Adrenal gland (tissue), 5 donors: ENCODE data around the gene CPT1C.

ENCODE experiments used
- CTCF ChIP-seq, 6 experiments: fragments of 450-650 bp in 4 of 6; fragments of 200-600 bp in 2 of 6; sonication (generic) in 1 of 6; IDR thresholded peaks; 1 replicate in 5 of 6; 2 replicates in 1 of 6; pipeline versions ENCODE4 v1.5.1 to v1.8.0; 2016 to 2021; ENCODE audit warnings: antibody characterized with exemption in 6 of 6, mild to moderate bottlenecking in 2 of 6, moderate library complexity in 1 of 6
- POLR2A ChIP-seq, 2 donors: fragments of 450-650 bp; IDR thresholded peaks; one replicate each; pipeline ENCODE4 v1.6.1; 2017; ENCODE audit warnings: antibody characterized with exemption in 2 of 2, mild to moderate bottlenecking in 2 of 2, moderate library complexity in 1 of 2
- donor health status: DM: no; HTN: no; CAD: no.

GRCh38 chr19:49713236-49713845, 22.4 kb downstream of the CPT1C start:
- TF ChIP-seq CTCF (IDR thresholded peaks at IDR 0.05) (no peak), POLR2A (IDR thresholded peaks at IDR 0.05) (no peak)
